ENCODE data around the gene PACS2. TPM values are rescaled to one million over a fixed set of nuclear protein-coding genes. Genes with fewer than 3 reads are reported as not detected.

The PACS2 gene
- total RNA-seq, 1 donor from 2014 or later = 48.0 TPM

- no peak overlapping the region for H3K27ac Mint-ChIP-seq
- ATAC-seq (ENCODE audit: low read depth) = no peak
- H3K4me1 Mint-ChIP-seq = peaks cover 14% of the 10 kb centered on the region
- DNase-seq = no peak
- CTCF ChIA-PET = no interaction called here
- POLR2A ChIA-PET = no interaction called here
- H3K9me3 Mint-ChIP-seq = no peaks in the 10 kb centered on the region
- no peak overlapping the region for H3K4me3 Mint-ChIP-seq
- H3K27me3 Mint-ChIP-seq = no peaks in the 10 kb centered on the region
- no peak for TF ChIP-seq CTCF (IDR thresholded peaks at IDR 0.05)
- intact Hi-C loops (cut with micrococcal nuclease) = loop anchor here (5.0 kb wide), 1 partner anchor 78 kb away; no protein-coding TSS in a partner anchor
- H3K36me3 Mint-ChIP-seq (ENCODE audit: low read depth) = peaks cover 5% of the 10 kb centered on the region
Observed at GRCh38 chr14:105279642-105280361, 34.7 kb upstream of the PACS2 start.

GRCh38 chr14:105280525-105280924 is 34.0 kb upstream of the PACS2 start:
- no peak for ATAC-seq (ENCODE audit: low read depth)
- intact Hi-C loops (cut with micrococcal nuclease) = loop anchor here (5.0 kb wide), 1 partner anchor 78 kb away; no protein-coding TSS in a partner anchor
- no peak for TF ChIP-seq CTCF (IDR thresholded peaks at IDR 0.05)
- H3K27ac Mint-ChIP-seq = no peak overlapping the region
- H3K36me3 Mint-ChIP-seq (ENCODE audit: low read depth) = peaks cover 12% of the 10 kb centered on the region
- no peaks in the 10 kb centered on the region for H3K27me3 Mint-ChIP-seq
- peaks cover 14% of the 10 kb centered on the region for H3K4me1 Mint-ChIP-seq
- ChIA-PET POLR2A (no interaction called here), CTCF (no interaction called here)
- no peak for DNase-seq
- H3K4me3 Mint-ChIP-seq = no peak overlapping the region
- H3K9me3 Mint-ChIP-seq = no peaks in the 10 kb centered on the region

- no peak for TF ChIP-seq CTCF (IDR thresholded peaks at IDR 0.05)
- Mint-ChIP-seq H3K9me3 (no peaks in the 10 kb centered on the region), H3K27ac (no peak overlapping the region), H3K4me3 (no peak overlapping the region), H3K4me1 (peaks cover 14% of the 10 kb centered on the region), H3K36me3 (ENCODE audit: low read depth) (peaks cover 16% of the 10 kb centered on the region), H3K27me3 (no peaks in the 10 kb centered on the region)
- ATAC-seq (ENCODE audit: low read depth) (no peak), DNase-seq (no peak)
- ChIA-PET CTCF (interaction anchor here (1.3 kb wide), 1 partner anchor 10 kb away, joined by 3 read pairs; no protein-coding TSS in a partner anchor), POLR2A (interaction anchor here (0.7 kb wide), 1 partner anchor 160 kb away, joined by 3 read pairs; no protein-coding TSS in a partner anchor)
- intact Hi-C loops (cut with micrococcal nuclease) = loop anchor here (5.0 kb wide), 1 partner anchor 79 kb away; no protein-coding TSS in a partner anchor
Observed at GRCh38 chr14:105281371-105282097, 33.0 kb upstream of the PACS2 start.

- Mint-ChIP-seq H3K27me3 (no peaks in the 10 kb centered on the region), H3K4me3 (no peak overlapping the region), H3K36me3 (ENCODE audit: low read depth) (peaks cover 16% of the 10 kb centered on the region), H3K27ac (no peak overlapping the region), H3K4me1 (peaks cover 14% of the 10 kb centered on the region), H3K9me3 (no peaks in the 10 kb centered on the region)
- ATAC-seq (ENCODE audit: low read depth) = no peak
- no peak for TF ChIP-seq CTCF (IDR thresholded peaks at IDR 0.05)
- DNase-seq = no peak
- CTCF ChIA-PET = interaction anchor here (1.3 kb wide), 1 partner anchor 11 kb away, joined by 3 read pairs; no protein-coding TSS in a partner anchor
- POLR2A ChIA-PET = interaction anchor here (0.7 kb wide), 1 partner anchor 160 kb away, joined by 3 read pairs; no protein-coding TSS in a partner anchor
- intact Hi-C loops (cut with micrococcal nuclease) = loop anchor here (5.0 kb wide), 1 partner anchor 80 kb away; no protein-coding TSS in a partner anchor
Observed at GRCh38 chr14:105282098-105282725, 32.3 kb upstream of the PACS2 start.

Measured in activated B cell treated with CpG ODN at 0.5 μM for 24 hours (primary cell).